HepG2 (cell line): Measurements from ENCODE around the gene R3HDM1. TPM values are rescaled to one million over a fixed set of nuclear protein-coding genes. Genes with fewer than 3 reads are reported as not detected.

Experiments
- HHEX ChIP-seq: IDR thresholded peaks from 2 replicates; pipeline ENCODE4 v1.6.1; 2016; ENCODE audit warnings: control low read depth
- IRX3 ChIP-seq: sonication (generic); formaldehyde crosslinking; IDR thresholded peaks from 2 replicates; pipeline ENCODE4 v1.8.1; 2023; ENCODE audit warnings: mild to moderate bottlenecking, low read depth, missing genetic modification reagents, borderline replicate concordance
- KLF11 ChIP-seq: IDR thresholded peaks from 2 replicates; pipeline ENCODE4 v1.6.1; 2016; ENCODE audit warnings: missing compliant biosample characterization
- PPARG ChIP-seq: conservative IDR thresholded peaks from 2 replicates; pipeline ENCODE4 v1.6.1; 2016; ENCODE audit warnings: missing biosample characterization, missing genetic modification reagents
- SOX13 ChIP-seq, 3 experiments: fragments of 450-650 bp in 1 of 3; sonication (generic) in 1 of 3; formaldehyde crosslinking in 1 of 3; IDR thresholded peaks in 2 of 3; conservative IDR thresholded peaks in 1 of 3; 2 replicates each; pipeline versions ENCODE4 v1.5.0 to v1.6.1; 2016 to 2020; ENCODE audit warnings: antibody characterized with exemption in 1 of 3, mild to moderate bottlenecking in 1 of 3, missing compliant biosample characterization in 1 of 3, missing genetic modification reagents in 1 of 3, moderate library complexity in 1 of 3
- SRSF1 ChIP-seq: fragments of 200-400 bp; formaldehyde crosslinking; optimal IDR thresholded peaks from 2 replicates; pipeline ENCODE3; 2017; ENCODE audit warnings: mild to moderate bottlenecking, low read depth, low read length, moderate library complexity
- ZFAT ChIP-seq: sonication (generic); formaldehyde crosslinking; conservative IDR thresholded peaks from 2 replicates; pipeline ENCODE4 v1.8.1; 2023; ENCODE audit warnings: missing genetic modification reagents, inconsistent platforms
- ZNF17 ChIP-seq: sonication (generic); formaldehyde crosslinking; IDR thresholded peaks from 2 replicates; pipeline ENCODE4 v1.5.0; 2020; ENCODE audit warnings: mild to moderate bottlenecking, missing genetic modification reagents
- ZNF20 ChIP-seq: sonication (generic); formaldehyde crosslinking; IDR thresholded peaks from 2 replicates; pipeline ENCODE4 v1.4.0; 2020; ENCODE audit warnings: mild to moderate bottlenecking, moderate library complexity, missing genetic modification reagents
- ZNF207 ChIP-seq: fragments of 450-650 bp; IDR thresholded peaks from 2 replicates; pipeline ENCODE4 v1.6.1; 2016; ENCODE audit warnings: antibody characterized with exemption, borderline replicate concordance
- ZNF44 ChIP-seq: sonication (generic); formaldehyde crosslinking; IDR thresholded peaks from 2 replicates; pipeline ENCODE4 v1.5.1; 2020; ENCODE audit warnings: mild to moderate bottlenecking, missing genetic modification reagents
- ZSCAN22 ChIP-seq: sonication (generic); formaldehyde crosslinking; IDR thresholded peaks from 2 replicates; pipeline ENCODE4 v1.4.0; 2020; ENCODE audit warnings: mild to moderate bottlenecking, missing genetic modification reagents
- polyA plus RNA-seq, 8 experiments: library from polyadenylated mRNA; depleted of rRNA in 3 of 8; stranded (reverse) in 7 of 8; unstranded in 1 of 8; fragments of >200 nt; fragmentation: Illumina TruSeq in 4 of 8; extraction: Trizol in 4 of 8; gene quantifications; 2 replicates each; pipeline versions ENCODE4 v1.2.1 to v1.2.3, GENCODE V29; 2011 to 2016; ENCODE audit warnings: low read depth in 4 of 8, missing spikeins in 1 of 8, mixed read lengths in 1 of 8; ENCODE audit not compliant: insufficient read depth in 1 of 8
- total RNA-seq, 5 experiments: library from RNA; depleted of rRNA; stranded (reverse); fragments of >200 nt; fragmentation: Illumina TruSeq; extraction: Trizol; gene quantifications; 2 replicates each; pipeline ENCODE4 v1.2.3, GENCODE V29; 2016; ENCODE audit warnings: low read depth in 1 of 5
- TF ChIP-seq, protein P1 (sequence below): sonication (generic); formaldehyde crosslinking; IDR thresholded peaks from 2 replicates; pipeline ENCODE4 v1.4.0; 2020; ENCODE audit warnings: missing genetic modification reagents, borderline replicate concordance
- TF ChIP-seq, protein P2 (sequence below): sonication (generic); formaldehyde crosslinking; IDR thresholded peaks from 2 replicates; pipeline ENCODE4 v1.4.0; 2020; ENCODE audit warnings: missing genetic modification reagents
- TF ChIP-seq, protein P3 (sequence below): sonication (generic); formaldehyde crosslinking; IDR thresholded peaks from 2 replicates; pipeline ENCODE4 v1.5.0; 2020; ENCODE audit warnings: missing genetic modification reagents
- TF ChIP-seq, protein P4 (sequence below): sonication (generic); formaldehyde crosslinking; IDR thresholded peaks from 2 replicates; pipeline ENCODE4 v1.9.0; 2022; ENCODE audit warnings: missing genetic modification reagents, mild to moderate bottlenecking, borderline replicate concordance

Gene R3HDM1
- total and polyA plus RNA-seq, 2 of the 13 experiments (the other 11 are each of a cell fraction or from before 2014, with no cell fraction given), result 15.7 to 54.3 TPM

DNA sequence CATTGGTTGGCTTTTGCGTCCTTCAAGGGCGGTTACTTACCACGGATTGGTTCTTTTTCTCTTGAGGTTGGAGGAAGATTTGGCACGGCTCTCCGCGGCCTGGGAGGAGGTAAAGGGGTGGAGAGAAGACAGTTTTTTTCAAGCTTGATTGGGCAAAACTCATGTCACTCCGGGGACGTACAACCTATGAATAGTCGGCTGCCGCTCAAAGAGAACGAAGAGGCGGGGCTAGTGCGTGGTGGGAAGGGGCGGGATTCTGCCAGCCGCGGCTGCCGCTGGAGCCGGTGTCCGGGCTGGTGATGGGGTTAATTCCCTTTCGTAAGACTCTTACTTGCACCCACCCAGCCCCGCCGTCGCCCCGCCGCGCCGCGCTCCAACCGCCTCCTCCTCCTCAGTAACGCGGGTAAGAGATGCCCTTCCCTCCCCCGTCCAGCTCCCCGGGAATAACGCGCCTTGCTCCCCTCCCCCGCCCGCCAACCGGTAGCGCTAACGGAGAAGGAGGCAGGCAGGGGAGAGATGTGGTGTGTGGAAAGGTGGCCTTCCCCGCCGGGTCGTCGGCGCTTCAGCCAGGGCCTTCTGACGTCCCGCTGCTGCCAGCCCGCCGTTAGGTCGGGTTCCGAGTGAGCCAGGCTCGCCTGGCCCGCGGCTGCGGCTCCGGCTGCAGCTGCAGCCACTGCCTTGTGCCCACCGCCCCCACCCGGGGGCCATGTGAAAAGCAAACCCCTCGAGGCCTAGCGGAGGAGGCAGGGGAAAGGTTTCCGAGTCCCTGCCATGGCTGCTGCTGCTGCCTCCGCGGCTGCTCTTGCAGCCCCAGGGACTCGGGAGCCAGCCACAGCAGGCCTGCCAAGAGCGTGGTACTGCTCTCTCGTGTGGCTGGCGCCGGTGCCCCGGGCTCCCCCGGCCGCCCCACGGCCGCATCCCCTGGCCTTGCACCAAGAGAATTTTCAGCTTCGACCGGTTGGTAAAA is at the start of gene R3HDM1 (continued):
- no peak; the same call in 1 of the 2 replicates for TF ChIP-seq ZSCAN22
- no peak; the same call in 1 of the 2 replicates for TF ChIP-seq PPARG
- 0 out of 2 replicates have a peak, but pooled peaks have one; percentile 55 for TF ChIP-seq ZNF20 (CRISPR knock-in tag)
- peak; percentile 12 for TF ChIP-seq SRSF1
- TF ChIP-seq KLF11 (CRISPR knock-in tag), result peak; percentile 28
- TF ChIP-seq, protein P1, sequence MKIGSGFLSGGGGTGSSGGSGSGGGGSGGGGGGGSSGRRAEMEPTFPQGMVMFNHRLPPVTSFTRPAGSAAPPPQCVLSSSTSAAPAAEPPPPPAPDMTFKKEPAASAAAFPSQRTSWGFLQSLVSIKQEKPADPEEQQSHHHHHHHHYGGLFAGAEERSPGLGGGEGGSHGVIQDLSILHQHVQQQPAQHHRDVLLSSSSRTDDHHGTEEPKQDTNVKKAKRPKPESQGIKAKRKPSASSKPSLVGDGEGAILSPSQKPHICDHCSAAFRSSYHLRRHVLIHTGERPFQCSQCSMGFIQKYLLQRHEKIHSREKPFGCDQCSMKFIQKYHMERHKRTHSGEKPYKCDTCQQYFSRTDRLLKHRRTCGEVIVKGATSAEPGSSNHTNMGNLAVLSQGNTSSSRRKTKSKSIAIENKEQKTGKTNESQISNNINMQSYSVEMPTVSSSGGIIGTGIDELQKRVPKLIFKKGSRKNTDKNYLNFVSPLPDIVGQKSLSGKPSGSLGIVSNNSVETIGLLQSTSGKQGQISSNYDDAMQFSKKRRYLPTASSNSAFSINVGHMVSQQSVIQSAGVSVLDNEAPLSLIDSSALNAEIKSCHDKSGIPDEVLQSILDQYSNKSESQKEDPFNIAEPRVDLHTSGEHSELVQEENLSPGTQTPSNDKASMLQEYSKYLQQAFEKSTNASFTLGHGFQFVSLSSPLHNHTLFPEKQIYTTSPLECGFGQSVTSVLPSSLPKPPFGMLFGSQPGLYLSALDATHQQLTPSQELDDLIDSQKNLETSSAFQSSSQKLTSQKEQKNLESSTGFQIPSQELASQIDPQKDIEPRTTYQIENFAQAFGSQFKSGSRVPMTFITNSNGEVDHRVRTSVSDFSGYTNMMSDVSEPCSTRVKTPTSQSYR (CRISPR knock-in tag), result peak; percentile 81; the same call in 1 of the 2 replicates
- TF ChIP-seq, protein P2, sequence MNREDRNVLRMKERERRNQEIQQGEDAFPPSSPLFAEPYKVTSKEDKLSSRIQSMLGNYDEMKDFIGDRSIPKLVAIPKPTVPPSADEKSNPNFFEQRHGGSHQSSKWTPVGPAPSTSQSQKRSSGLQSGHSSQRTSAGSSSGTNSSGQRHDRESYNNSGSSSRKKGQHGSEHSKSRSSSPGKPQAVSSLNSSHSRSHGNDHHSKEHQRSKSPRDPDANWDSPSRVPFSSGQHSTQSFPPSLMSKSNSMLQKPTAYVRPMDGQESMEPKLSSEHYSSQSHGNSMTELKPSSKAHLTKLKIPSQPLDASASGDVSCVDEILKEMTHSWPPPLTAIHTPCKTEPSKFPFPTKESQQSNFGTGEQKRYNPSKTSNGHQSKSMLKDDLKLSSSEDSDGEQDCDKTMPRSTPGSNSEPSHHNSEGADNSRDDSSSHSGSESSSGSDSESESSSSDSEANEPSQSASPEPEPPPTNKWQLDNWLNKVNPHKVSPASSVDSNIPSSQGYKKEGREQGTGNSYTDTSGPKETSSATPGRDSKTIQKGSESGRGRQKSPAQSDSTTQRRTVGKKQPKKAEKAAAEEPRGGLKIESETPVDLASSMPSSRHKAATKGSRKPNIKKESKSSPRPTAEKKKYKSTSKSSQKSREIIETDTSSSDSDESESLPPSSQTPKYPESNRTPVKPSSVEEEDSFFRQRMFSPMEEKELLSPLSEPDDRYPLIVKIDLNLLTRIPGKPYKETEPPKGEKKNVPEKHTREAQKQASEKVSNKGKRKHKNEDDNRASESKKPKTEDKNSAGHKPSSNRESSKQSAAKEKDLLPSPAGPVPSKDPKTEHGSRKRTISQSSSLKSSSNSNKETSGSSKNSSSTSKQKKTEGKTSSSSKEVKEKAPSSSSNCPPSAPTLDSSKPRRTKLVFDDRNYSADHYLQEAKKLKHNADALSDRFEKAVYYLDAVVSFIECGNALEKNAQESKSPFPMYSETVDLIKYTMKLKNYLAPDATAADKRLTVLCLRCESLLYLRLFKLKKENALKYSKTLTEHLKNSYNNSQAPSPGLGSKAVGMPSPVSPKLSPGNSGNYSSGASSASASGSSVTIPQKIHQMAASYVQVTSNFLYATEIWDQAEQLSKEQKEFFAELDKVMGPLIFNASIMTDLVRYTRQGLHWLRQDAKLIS, result no peak
- no peak for TF ChIP-seq ZNF207
- TF ChIP-seq ZFAT (CRISPR knock-in tag), result no peak
- 0 out of 2 replicates have a peak, but pooled peaks have one; percentile 51 for TF ChIP-seq IRX3 (CRISPR knock-in tag)
- TF ChIP-seq HHEX (CRISPR knock-in tag), result no peak
- no peak for TF ChIP-seq SOX13 (IDR thresholded peaks at IDR 0.05)
- TF ChIP-seq SOX13 (CRISPR knock-in tag; conservative IDR thresholded peaks at IDR 0.05 in 1 of 2, IDR thresholded peaks at IDR 0.05 in 1 of 2), result peak in 1 of 2 experiments; percentile 31; a peak in 2 of 4 replicates
- TF ChIP-seq, protein P3, sequence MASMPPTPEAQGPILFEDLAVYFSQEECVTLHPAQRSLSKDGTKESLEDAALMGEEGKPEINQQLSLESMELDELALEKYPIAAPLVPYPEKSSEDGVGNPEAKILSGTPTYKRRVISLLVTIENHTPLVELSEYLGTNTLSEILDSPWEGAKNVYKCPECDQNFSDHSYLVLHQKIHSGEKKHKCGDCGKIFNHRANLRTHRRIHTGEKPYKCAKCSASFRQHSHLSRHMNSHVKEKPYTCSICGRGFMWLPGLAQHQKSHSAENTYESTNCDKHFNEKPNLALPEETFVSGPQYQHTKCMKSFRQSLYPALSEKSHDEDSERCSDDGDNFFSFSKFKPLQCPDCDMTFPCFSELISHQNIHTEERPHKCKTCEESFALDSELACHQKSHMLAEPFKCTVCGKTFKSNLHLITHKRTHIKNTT (CRISPR knock-in tag), result no peak
- no peak for TF ChIP-seq ZNF17 (CRISPR knock-in tag)
- TF ChIP-seq ZNF44 (CRISPR knock-in tag), result no peak
- TF ChIP-seq, protein P4, sequence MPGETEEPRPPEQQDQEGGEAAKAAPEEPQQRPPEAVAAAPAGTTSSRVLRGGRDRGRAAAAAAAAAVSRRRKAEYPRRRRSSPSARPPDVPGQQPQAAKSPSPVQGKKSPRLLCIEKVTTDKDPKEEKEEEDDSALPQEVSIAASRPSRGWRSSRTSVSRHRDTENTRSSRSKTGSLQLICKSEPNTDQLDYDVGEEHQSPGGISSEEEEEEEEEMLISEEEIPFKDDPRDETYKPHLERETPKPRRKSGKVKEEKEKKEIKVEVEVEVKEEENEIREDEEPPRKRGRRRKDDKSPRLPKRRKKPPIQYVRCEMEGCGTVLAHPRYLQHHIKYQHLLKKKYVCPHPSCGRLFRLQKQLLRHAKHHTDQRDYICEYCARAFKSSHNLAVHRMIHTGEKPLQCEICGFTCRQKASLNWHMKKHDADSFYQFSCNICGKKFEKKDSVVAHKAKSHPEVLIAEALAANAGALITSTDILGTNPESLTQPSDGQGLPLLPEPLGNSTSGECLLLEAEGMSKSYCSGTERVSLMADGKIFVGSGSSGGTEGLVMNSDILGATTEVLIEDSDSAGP (CRISPR knock-in tag), result peak; percentile 74
